ENCODE data around the gene UBL4B.

The UBL4B gene

GRCh38 chr1:110161849-110162248 is 49.6 kb downstream of the UBL4B start:
- Histone ChIP-seq H3K27me3 (replicated peaks; ENCODE audit: control insufficient read depth, insufficient read depth, low read length) (no peaks in the 10 kb centered on the region), H3K9me3 (ENCODE audit: control insufficient read depth, low read length) (peaks cover 5% of the 10 kb centered on the region), H3K9ac (ENCODE audit: low read length) (no peak overlapping the region), H3K4me1 (ENCODE audit: control insufficient read depth, insufficient read depth, low read length) (no peaks in the 10 kb centered on the region), H3K4me3 (ENCODE audit: low read length) (no peak overlapping the region), H3K36me3 (ENCODE audit: control insufficient read depth, insufficient read depth, low read length, severe bottlenecking) (no peaks in the 10 kb centered on the region)
- no peak for DNase-seq (ENCODE audit: low read depth)

Measured in adipocyte (in vitro differentiated cells).